ENCODE measurements around the gene ELP2.

Gene ELP2

DNA sequence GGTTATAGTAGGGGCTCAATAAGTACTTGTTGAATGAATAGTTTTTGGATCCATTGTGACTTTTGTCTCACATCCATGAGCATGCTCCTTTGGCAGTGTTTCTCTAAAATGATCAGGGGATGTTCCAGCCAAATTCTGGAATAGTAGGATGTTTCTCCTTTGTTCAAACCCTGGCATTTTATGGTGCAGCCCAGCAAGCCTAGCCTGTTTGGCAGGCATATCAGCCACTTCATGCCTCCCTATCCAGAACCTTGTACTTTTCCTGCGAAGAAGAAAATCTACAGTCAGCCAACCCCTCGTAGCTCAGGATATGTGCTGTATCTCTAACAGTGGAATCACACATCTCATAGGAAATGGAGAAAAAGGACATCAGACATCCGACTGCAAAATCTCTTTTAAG is 35.3 kb upstream of the ELP2 start:
- in situ Hi-C loops (cut with MboI; ENCODE audit: low pct_unique_long_range_greater_than_20kb, low sequenced_read_pairs, unreplicated experiment) = loop anchor here (10.0 kb wide), 1 partner anchor 190 kb away; no protein-coding TSS in a partner anchor
- TF ChIP-seq CTCF (IDR thresholded peaks at IDR 0.05; ENCODE audit: extremely low read depth, insufficient read depth, missing control alignments) = no peak
- no peak for DNase-seq (ENCODE audit: low spot score)

DNA sequence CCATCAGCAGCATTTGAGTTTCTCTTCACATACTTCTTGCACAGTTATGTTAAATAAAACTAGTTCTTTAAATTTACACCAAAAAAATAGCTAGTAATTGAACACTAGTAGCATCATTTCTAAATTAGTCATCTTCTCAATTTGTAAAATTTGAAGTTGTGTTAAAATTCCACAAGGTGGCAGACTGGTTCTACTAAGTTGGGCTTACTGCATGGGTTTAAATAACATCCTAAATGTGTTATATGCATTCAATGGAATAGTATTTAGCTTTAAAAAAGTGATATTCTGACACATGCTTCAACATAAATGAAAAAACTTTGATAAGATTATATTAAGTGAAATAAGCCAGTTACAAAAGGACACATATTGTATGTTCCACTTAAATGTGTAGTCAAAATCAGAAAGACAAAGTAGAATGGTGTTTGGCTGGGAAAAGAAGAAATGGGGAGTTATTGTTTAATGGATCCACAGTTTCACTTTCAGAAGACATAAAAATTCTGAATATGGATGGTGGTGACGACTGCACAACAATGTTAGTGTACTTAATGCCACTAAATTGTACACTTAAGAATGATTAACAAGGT is 33.7 kb upstream of the ELP2 start:
- in situ Hi-C loops (cut with MboI; ENCODE audit: low pct_unique_long_range_greater_than_20kb, low sequenced_read_pairs, unreplicated experiment) = loop anchor here (10.0 kb wide), 1 partner anchor 189 kb away; no protein-coding TSS in a partner anchor
- DNase-seq (ENCODE audit: low spot score) = peak; percentile 56
- peak; percentile 48 for TF ChIP-seq CTCF (IDR thresholded peaks at IDR 0.05; ENCODE audit: extremely low read depth, insufficient read depth, missing control alignments)

- in situ Hi-C loops (cut with MboI; ENCODE audit: low pct_unique_long_range_greater_than_20kb, low sequenced_read_pairs, unreplicated experiment) = loop anchor here (10.0 kb wide), 1 partner anchor 188 kb away; no protein-coding TSS in a partner anchor
- DNase-seq (ENCODE audit: low spot score) = no peak
- no peak for TF ChIP-seq CTCF (IDR thresholded peaks at IDR 0.05; ENCODE audit: extremely low read depth, insufficient read depth, missing control alignments)
Measured at GRCh38 chr18:36096955-36097354, 32.7 kb upstream of the ELP2 start.

DNA sequence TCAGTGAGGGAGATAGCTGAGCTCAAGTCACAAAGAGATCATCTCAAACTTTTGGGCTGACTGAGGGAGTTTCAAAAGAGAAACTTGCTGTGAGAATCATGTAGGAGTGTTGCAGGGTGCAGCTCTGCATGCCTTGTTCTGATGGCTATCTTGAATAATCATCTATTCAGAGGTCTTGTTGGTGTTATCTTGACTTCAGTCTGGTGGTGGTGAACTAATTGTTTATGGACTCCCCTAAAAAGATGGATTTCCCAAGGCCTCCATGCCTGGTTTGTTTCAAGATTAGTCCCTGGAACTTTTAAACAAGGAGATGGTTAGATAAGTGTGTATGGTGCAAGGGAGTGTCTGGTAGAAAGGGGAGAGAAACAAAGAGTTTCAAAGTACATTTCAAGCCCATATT is 30.4 kb upstream of the ELP2 start:
- DNase-seq (ENCODE audit: low spot score) = no peak
- TF ChIP-seq CTCF (IDR thresholded peaks at IDR 0.05; ENCODE audit: extremely low read depth, insufficient read depth, missing control alignments) = no peak
- in situ Hi-C loops (cut with MboI; ENCODE audit: low pct_unique_long_range_greater_than_20kb, low sequenced_read_pairs, unreplicated experiment) = loop anchor here (10.0 kb wide), 1 partner anchor 185 kb away; no protein-coding TSS in a partner anchor

- no peak for DNase-seq (ENCODE audit: low spot score)
- no peak for TF ChIP-seq CTCF (IDR thresholded peaks at IDR 0.05; ENCODE audit: extremely low read depth, insufficient read depth, missing control alignments)
- in situ Hi-C loops (cut with MboI; ENCODE audit: low pct_unique_long_range_greater_than_20kb, low sequenced_read_pairs, unreplicated experiment) = no loop called here
Measured at GRCh38 chr18:36101943-36102342, 27.8 kb upstream of the ELP2 start.

DNA sequence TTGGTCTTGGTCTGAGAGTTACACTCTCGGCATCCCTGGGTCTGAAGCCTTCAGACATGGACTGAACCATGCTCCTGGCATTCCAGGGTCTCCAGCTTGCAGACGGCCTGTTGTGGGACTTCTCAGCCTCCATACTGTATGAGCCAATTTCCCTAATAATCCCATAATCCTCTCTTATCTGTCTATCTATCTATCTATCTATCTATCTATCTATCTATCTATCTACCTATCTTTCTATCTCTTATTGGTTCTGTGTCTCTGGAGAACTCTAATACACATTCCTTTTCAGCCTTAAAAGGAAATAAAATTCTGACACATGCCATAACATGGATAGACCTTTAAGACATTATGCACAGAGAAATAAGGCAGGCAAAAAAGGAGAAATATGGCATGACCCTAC is 24.9 kb upstream of the ELP2 start:
- in situ Hi-C loops (cut with MboI; ENCODE audit: low pct_unique_long_range_greater_than_20kb, low sequenced_read_pairs, unreplicated experiment) = no loop called here
- no peak for TF ChIP-seq CTCF (IDR thresholded peaks at IDR 0.05; ENCODE audit: extremely low read depth, insufficient read depth, missing control alignments)
- no peak for DNase-seq (ENCODE audit: low spot score)
